NCI-H69 (cell line): ENCODE results near the gene VAPA.
"Not testable (repeated sequence)": the region's sequence is repeated elsewhere in the genome, so short reads cannot be mapped to it uniquely, and the experiment has no call there.

Experiments
- DNase-seq: peaks from one replicate; lab custom pipeline; 2025; lab: John Stamatoyannopoulos, UW

Gene VAPA

DNA sequence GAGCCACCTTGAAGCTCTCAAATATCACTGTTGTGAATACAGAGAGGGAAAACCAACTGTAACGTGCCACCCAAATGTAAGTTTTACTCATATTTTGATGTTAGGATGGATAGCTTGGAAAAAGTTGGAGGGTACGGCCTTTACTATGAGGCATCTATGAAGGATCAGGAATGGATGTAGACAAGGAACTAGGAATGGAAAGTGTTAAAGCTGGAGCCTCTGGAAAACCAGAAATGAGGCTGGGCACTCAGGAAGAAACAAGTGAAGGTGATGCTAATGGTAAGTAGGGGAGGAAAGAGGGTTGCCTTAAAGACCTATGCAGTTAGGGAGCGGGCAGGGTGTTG, 27.8 kb upstream of the VAPA start:
- DNase-seq: no peak

DNA sequence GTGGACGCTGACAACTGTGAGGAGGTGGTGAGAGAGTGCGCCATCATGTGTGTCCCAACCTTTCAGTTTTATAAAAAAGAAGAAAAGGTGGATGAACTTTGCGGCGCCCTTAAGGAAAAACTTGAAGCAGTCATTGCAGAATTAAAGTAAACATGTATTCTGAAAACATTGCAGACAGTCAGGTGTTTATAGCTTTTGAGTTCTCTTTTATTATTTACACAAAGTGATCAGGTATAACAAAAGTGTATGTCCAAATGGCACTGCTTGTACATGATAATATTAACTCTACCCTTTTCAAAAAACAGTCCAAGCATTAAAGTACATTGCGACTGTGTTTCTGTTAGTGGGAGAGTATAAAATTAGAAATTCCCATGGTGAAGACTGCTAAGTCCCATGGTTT, 25.8 kb upstream of the VAPA start:
- no peak for DNase-seq

DNA sequence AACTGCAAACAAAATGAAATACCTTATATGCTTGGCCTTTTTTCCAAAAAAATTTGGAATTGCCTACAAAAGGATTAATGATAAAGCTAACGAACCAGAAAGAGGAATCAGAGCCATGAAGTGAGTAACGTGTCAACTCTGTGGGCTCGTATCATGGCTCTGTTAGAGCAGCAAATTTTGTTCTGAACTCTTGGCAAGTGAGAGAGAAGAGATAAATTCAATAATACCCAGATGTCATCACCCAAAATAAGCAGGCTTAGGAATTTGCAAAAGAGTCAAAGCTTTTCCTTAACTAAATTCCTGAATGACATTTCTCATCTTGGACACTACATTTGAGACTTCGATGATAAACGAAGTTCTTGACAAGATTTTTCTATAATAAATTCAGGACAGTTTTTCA, 23.6 kb upstream of the VAPA start:
- DNase-seq: no peak

DNA sequence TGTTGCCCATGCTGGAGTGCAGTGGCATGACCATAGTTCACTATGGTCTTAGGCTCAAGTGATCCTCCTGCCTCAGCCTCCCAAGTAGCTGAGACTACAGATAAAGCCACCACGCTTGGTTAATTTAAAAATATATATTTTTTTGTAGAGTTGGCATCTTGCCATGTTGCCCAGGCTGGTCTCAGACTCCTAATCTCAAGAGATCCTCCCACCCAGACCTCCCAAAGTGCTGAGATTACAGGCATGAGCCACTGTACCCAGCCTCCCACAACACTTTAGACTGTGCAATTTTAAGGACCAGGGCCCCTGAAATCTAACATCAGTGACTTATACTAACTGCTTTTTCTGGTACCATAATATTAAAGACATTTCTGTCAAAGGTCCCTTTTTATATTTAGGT, 22.9 kb upstream of the VAPA start:
- no peak for DNase-seq

DNA sequence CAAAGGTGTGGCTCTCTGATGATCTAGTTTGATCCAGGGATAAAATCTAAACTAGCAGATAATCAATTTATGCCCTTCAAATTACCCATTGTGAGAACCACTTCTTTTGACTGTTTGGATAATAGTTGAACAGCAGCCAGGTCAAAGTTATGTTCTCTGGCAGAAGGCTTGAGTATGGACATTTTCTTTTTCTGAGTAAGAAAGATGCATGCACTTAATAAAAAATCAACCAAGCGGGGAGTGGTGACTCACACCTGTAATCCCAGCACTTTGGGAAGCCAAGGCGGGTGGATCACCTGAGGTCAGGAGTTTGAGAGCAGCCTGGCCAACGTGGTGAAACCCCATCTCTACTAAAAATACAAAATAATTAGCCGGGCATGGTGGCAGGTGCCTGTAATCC, 22.3 kb upstream of the VAPA start:
- DNase-seq: not testable (repeated sequence)

DNA sequence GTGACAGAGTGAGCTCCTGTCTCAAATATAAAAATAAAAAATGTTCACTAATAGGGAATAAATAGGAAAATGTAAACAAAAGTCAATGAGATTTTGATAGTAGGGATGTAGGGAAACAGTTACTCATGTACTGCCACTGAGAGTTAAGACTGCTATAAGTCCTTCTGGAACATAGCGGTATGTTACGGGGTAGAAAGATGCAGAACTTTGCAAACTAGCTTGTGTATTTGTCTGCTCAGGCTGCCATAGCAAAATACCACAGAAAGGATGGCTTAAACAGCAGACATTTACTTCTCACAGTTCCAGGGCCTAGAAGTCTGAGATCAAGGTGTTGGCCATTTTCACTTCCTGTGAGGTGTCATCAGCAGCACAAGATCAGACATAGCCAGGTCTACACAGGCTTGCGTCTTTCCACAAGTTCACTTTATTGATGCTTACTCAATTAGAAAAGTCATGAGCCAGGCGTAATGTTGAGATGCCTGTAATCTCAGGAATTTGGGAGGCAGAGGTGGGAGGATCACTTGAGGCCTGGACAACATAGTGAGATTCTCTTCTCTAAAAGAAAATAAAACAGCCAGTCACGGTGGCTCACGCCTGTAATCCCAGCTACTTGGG, 19.3 kb upstream of the VAPA start:
- no peak for DNase-seq

DNA sequence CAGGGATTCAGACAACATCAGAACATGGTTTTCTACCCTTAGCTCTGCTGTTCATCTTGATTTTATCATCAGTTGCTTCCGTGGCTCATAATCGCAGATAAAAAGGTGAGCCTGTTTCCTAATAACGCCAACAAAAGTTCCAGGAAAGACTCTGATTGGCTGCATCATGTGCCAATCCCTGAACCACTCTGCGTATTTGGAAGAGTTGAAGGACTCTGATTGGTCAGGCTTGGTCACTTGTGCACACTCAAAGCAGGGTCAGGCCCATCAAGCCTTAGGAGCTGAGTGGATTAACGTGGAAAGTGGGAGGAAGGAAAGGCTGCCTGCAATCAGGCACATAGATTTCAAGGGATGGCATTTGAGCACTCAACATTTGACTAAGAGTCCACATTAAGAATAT, 16.7 kb upstream of the VAPA start:
- no peak for DNase-seq

DNA sequence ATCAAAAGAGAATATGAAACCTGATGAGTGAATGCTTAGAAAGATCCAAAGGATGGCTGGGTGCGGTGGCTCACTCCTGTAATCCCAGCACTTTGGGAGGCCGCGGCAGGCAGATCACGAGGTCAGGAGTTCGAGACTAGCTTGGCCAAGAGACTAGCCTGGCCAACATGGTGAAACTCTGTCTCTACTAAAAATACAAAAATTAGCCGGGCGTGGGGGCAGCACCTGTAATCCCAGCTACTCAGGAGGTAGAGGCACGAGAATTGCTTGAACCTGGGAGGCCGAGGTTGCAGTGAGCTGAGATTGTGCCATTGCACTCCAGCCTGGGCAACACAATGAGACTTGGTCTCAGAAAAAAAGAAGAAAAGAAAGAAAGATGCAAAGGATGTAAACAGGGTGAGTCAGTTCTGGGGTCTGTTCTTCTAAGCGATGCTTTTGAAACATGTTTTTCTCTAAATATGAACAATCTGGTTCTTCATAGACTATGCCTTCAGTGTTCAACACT, 16.0 kb upstream of the VAPA start:
- not testable (repeated sequence) for DNase-seq

DNA sequence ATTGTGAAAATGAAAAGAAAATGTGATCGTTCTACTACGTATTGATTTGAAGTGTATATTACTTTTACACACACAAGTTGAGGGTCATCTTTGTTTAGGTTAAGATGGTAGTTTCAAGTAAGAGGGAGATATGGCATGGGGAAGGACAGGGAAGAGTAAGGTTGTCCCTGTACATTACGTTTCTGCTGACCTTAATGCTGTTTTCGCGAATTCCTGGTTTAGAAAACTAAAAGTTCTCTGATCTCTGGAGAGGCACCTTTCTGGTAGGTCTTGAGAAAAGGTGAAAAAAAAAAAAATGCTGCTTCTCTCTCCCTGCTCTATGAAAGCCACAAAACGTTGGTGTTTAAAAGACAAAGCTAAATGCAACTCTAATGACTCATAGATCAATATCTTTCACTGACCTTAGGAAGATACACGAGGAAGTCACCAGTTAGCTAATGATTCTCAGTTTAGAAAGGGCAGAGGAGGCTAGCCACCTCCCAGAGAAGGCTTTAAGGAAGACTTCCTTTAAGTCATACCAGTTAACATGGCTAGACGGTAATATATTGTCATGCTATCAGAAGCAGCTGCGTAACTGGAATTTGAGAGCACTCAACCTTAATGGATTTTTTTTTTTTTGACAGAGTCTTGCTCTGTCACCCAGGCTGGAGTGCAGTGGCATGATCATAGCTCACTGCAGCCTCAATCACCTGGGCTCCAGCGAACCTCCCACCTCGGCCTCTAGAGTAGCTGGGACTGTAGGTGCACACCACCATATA, 14.8 kb upstream of the VAPA start:
- DNase-seq: peak; percentile 53

DNA sequence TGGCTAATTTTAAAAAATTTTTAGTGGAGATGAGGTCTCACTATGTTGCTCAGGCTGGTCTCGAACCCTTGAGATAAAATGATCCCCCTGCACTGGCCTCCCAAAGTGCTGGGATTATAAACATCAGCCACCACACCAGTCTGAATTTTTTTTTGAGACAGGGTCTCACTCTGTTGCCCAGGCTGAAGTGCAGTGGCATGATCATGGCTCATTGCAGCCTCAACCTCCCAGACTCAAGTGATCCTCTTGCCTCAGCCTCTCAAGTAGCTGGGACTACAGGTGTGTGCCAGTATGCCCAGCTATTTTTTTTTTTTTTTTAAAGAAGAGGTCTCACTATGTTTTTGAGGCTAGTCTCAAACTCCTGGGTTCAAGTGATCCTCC, 14.3 kb upstream of the VAPA start:
- not testable (repeated sequence) for DNase-seq

DNA sequence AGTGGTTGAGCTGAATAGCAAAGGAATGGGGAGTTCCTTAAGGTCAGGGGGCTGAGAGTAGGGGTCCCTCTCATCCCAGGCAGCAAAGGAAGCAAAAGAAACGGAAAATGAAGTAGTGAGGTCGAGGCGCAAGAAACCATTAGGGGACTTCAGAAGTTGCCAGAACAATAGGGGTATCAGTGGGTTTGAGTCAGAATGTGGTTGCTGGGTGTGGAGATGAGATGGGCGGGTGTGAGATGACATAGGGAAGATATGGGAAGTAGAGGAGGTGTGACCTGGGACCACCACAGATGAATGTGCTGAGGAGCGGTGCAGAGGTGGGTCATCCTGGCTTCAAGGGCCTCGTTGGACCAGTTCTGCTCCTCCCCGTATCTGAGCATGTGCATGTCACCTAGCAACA, 13.1 kb upstream of the VAPA start:
- no peak for DNase-seq

DNA sequence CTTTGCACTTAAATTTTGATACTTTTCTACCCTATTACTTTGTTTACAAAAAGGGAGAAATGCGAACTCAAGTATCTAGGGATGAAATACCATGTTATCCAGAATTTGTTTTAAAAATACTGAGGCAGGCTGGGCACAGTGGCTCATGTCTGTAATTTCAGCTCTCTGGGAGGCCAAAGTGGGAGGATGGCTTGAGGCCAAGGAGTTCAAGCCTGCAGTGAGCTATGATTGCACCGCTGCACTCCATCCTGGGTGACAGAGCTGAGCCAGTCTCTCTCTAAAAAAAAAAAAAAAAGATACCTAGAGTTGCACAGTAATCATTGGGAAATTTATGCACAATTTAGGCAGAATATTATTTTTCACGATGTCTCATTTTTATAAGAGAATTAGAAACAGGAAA, 12.4 kb upstream of the VAPA start:
- DNase-seq: peak; percentile 77

DNA sequence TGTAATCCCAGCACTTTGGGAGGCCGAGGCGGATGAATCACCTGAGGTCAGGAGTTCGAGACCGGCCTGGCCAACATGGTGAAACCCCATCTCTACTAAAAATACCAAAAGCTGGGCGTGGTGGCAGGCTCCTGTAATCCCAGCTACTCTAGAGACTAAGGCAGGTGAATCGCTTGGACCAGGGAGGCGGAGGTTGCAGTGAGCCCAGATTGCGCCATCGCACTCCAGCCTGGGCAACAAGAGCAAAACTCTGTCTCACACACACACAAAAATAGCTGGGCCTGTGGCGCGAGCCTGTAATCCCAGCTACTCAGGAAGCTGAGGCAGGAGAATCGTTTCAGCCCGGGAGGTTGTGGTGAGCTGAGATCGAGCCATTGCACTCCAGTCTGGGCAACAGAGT, 11.6 kb upstream of the VAPA start:
- DNase-seq: not testable (repeated sequence)

DNA sequence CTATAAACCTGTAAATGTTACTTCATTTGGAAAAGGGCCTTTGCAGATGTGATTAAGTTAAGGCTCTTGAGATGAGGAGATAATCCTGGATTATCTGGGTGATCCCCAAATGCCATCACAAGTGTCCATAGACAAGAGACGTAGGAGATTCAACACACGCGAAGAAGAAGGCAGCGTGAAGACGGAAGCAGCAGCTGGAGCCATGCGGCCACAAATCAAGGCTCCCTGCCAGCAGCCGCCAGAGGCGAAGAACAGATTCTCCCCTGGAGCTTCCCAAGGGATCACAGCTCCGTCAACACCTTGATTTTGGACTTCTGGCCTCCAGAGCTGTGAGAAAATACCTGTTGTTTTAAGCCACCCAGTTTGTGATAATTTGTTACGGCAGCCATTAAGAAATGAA, 11.0 kb upstream of the VAPA start:
- peak; percentile 53 for DNase-seq

DNA sequence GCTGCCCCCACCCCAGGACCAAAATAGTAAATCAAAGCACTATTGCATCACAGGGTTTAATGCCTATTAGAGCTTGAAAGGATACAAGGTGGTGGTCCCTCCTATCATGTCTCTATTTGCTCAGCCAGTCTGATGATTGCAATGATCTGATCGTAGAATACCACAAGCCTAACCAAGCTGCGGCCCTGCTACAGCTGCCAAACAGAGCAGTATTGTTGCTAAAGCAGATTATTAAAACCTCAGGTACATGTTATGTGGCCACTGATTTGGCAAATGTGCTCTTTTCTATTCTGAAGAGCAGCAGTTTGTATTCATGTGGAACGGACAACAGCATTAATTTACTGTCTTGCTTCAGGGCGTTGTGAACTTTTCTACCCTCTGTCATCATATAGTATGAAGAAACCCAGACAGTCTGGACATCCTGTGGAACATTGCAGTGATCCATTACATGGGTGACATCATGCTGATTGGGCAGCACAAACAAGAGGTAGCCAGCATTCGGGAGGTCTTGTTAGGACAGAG, 8.4 kb upstream of the VAPA start:
- peak; percentile 91 for DNase-seq

DNA sequence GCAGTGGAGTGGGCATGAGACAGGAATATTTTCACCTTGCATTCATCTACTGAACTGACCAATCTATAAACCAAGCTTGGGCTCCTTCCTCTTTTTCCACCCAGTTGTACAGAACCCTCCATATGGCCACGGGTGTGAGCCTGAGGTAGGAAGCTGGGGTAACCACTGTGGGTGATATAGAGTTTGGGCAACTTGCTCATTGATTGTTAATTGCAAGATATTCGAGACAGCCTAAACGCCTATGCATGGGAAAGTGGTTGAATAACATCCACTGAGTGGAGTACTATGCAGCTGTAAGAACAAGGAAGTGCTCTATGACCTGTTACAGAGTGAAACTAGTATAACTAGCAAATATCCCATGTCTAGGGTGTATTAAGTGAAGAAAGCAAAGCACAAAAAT, 7.3 kb upstream of the VAPA start:
- DNase-seq: no peak

DNA sequence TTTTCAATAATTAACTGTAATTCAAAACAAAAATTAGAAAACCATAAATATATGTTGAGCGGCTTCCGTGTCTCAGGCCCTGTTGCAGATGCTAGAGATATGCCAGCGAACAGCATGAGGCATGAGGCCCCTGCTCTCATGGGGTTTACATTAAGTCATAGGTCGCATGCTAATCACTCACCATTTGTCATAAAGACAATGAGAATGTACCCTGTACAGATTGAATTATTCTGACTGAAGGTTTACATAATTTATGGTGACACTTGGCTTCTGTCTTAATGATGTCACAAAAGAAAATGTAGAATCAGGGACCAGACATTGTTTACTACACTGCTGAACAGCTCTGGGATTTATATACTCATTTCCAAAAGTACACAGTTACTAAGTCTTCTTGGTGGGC, 5.9 kb upstream of the VAPA start:
- peak; percentile 78 for DNase-seq

DNA sequence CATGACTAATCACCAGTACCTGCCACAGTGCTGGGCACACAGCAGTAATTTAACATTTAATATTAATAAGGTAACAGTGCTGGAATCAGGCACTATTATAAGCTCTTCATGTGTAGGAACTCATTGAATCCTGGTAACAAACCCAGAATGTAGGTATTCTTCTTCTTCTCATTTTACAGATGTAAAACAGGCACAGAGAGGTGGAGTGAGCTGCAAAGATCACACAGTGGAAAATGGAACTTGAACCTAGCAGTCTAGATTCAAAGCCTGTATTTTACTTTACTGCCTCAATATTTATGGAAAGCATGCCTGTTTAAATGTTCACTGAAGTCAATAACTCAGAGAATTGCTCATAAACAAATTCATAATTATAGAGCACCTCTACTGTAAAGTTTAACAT, 3.7 kb upstream of the VAPA start:
- DNase-seq: no peak

DNA sequence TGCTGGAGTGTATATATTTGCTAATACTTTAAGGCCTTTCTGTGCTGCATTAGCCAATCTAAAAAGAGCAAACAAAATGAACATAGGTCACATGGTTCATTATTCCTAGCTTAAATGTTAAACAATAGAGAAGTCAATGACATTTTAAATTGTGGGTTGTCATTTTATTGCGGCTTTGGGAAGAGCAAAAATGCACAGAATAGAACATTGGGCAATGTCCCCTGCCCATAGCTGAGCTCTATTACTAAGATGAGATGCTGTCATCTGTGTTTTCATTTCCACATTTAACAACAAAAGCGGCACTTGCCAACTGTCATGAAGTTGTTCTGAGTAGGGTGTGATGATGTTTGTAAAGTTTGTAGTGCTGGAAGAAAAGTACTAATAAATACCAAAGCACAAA, 3.2 kb upstream of the VAPA start:
- DNase-seq: no peak

DNA sequence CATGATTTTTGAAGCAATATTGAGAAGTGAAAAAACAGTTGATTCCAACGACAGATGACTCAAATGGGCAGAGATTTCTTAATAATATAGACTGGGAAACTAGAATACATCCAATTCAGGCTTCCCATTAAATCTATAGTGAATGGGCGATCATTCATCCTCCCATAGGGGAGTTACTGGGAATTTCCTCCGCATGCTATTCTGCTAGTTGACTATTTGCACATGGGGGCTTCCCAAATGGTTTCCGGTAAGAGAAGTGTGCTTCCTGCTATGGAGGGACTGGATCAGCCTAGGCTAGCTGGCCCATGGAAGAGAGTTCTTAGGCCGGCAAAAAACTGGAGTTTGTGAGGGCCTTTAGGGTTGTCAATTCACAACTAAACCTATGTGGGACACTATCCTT, 2.6 kb upstream of the VAPA start:
- no peak for DNase-seq

DNA sequence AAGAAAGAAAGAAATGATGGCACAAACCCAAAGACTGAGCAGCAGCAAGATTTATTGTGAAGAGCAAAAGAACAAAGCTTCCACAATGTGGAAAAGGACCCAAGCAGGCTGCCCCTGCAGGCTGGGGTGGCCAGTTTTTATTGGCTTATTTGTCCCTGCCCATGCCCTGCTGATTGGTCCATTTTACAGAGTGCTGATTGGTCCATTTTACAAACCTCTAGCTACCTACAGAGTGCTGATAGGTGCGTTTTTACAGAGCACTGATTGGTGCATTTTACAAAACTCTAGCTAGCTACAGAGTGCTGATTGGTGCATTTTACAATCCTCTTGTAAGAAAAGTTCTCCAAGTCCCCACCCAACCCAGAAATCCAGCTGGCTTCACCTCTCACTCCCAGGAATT, 1.5 kb upstream of the VAPA start:
- DNase-seq: not testable (repeated sequence)

DNA sequence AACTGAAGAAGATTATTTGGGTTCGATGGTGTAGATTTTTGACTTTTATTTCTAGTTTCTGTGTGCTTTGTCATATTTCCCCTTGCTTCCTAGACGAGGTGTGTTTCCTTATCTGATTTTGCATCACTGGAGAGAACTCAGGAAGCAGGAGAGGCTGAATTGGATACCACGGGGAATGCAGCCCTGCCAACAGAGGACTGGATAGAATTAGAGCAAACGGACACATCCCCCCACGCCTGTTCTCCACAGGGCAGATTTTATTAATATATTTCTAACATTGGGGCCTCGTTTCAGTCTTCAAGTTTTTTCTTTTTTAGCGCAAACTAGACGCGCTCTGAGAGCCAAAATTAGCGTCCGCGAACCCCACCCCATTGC, 678 bp upstream of the VAPA start:
- DNase-seq: peak; percentile 89

DNA sequence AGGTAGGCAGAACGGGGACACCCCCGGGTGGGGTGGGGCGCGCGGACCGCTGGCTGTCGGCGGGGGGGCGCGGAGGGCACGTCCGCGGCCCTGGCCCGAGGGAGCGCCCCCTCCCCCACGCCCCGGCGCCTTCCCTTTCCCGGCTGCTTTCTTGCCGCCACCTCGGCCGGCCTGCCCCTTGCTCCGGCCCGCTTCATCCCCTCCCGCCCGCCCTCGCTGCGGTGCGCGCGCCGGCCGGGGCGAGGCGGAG, 443 bp downstream of the VAPA start:
- peak; percentile 93 for DNase-seq
